IMR-90 (cell line): Measurements from ENCODE around the gene ARAP2. TPM values are rescaled to one million over a fixed set of nuclear protein-coding genes. Genes with fewer than 3 reads are reported as not detected.

Experiments
- ATAC-seq: fragments of 200-7000 bp; cut with Tn5 transposase; 2 replicates; pipeline ENCODE4 v1.9.1; 2020; ENCODE audit warnings: low read depth, mild to moderate bottlenecking, moderate library complexity
- Bru-seq: library from RNA; stranded (reverse); fragments of 400-500 nt; gene quantifications from one replicate; lab custom pipeline; 2021; lab: Mats Ljungman, UMichigan
- BruChase-seq, 2 experiments: library from RNA; stranded (reverse); fragments of 400-500 nt; gene quantifications; one replicate each; lab custom pipeline; 2021; lab: Mats Ljungman, UMichigan
- BruUV-seq: library from RNA; stranded (reverse); fragments of 400-500 nt; replicated peaks from 2 replicates; lab custom pipeline; 2021; lab: Mats Ljungman, UMichigan
- CTCF ChIA-PET: fragments of 300-600 bp; formaldehyde crosslinking; extraction: SDS; loops from one replicate; lab custom pipeline; 2021; ENCODE audit warnings: antibody characterized with exemption; lab: Yijun Ruan, JAX
- POLR2A ChIA-PET: fragments of 300-600 bp; sonication (Branson Sonifier 250); formaldehyde crosslinking; loops from one replicate; lab custom pipeline; 2022; ENCODE audit warnings: antibody characterized with exemption; ENCODE audit not compliant: unreplicated experiment; lab: Charles Lee
- DNase-seq: peaks from one replicate; pipeline ENCODE4 v3.0.0; 2013
- H2AFZ ChIP-seq: replicated peaks from 2 replicates; pipeline ENCODE3; 2013; ENCODE audit warnings: low read length, mild to moderate bottlenecking; ENCODE audit not compliant: poor library complexity
- H2AK5ac ChIP-seq: 2 replicates; pipeline ENCODE4 v1.6.1; 2013; ENCODE audit warnings: low read depth, low read length, inconsistent platforms
- H2AK9ac ChIP-seq: replicated peaks from 2 replicates; pipeline ENCODE3; 2013; ENCODE audit warnings: mild to moderate bottlenecking, low read depth, low read length, moderate library complexity; ENCODE audit not compliant: poor library complexity
- H2BK120ac ChIP-seq: 2 replicates; pipeline ENCODE4 v1.6.1; 2013; ENCODE audit warnings: low read depth, low read length, inconsistent platforms
- H2BK15ac ChIP-seq: 3 replicates; pipeline ENCODE4 v1.6.1; 2013; ENCODE audit warnings: low read depth, low read length, inconsistent platforms
- H2BK20ac ChIP-seq: 2 replicates; pipeline ENCODE4 v1.6.1; 2013; ENCODE audit warnings: low read depth, mild to moderate bottlenecking, inconsistent platforms, low read length, moderate library complexity
- H2BK5ac ChIP-seq: 2 replicates; pipeline ENCODE4 v1.6.1; 2013; ENCODE audit warnings: mild to moderate bottlenecking, low read depth, low read length, inconsistent platforms; ENCODE audit not compliant: poor library complexity, severe bottlenecking
- H3K14ac ChIP-seq: replicated peaks from 2 replicates; pipeline ENCODE4 v1.6.1; 2013; ENCODE audit warnings: low read depth, low read length, inconsistent platforms
- H3K18ac ChIP-seq: 2 replicates; pipeline ENCODE4 v1.6.1; 2013; ENCODE audit warnings: low read depth, low read length, control low read depth
- H3K23ac ChIP-seq: 2 replicates; pipeline ENCODE4 v1.6.1; 2013; ENCODE audit warnings: low read depth, low read length, inconsistent platforms
- H3K27ac ChIP-seq: 2 replicates; pipeline ENCODE4 v1.5.1; 2013; ENCODE audit warnings: mild to moderate bottlenecking, control low read depth, low read length; ENCODE audit not compliant: insufficient read depth
- H3K27me3 ChIP-seq: 2 replicates; pipeline ENCODE4 v1.6.1; 2013; ENCODE audit warnings: low read length; ENCODE audit not compliant: control insufficient read depth, insufficient read depth
- H3K36me3 ChIP-seq: 2 replicates; pipeline ENCODE4 v1.6.1; 2013; ENCODE audit warnings: low read length, mixed read lengths; ENCODE audit not compliant: control insufficient read depth, insufficient read depth
- H3K4ac ChIP-seq: 2 replicates; pipeline ENCODE4 v1.6.1; 2013; ENCODE audit warnings: low read depth, low read length, inconsistent platforms
- H3K4me1 ChIP-seq: 2 replicates; pipeline ENCODE4 v1.6.1; 2013; ENCODE audit warnings: low read length, mixed read lengths; ENCODE audit not compliant: control insufficient read depth, insufficient read depth
- H3K4me2 ChIP-seq: 2 replicates; pipeline ENCODE4 v1.6.1; 2013; ENCODE audit warnings: low read depth, mild to moderate bottlenecking, control low read depth, low read length, moderate library complexity
- H3K4me3 ChIP-seq: 2 replicates; pipeline ENCODE4 v1.5.1; 2013; ENCODE audit warnings: low read depth, mild to moderate bottlenecking, control low read depth, low read length, moderate library complexity; ENCODE audit not compliant: insufficient read depth
- H3K56ac ChIP-seq: 2 replicates; pipeline ENCODE4 v1.6.1; 2013; ENCODE audit warnings: low read length, inconsistent platforms; ENCODE audit not compliant: insufficient read depth; ENCODE audit errors: extremely low read depth
- H3K79me1 ChIP-seq, 2 experiments: 2 replicates each; pipeline ENCODE4 v1.6.1; 2013; ENCODE audit warnings: low read length in 2 of 2, inconsistent platforms in 1 of 2, low read depth in 1 of 2
- H3K9ac ChIP-seq: 2 replicates; pipeline ENCODE4 v1.6.1; 2013; ENCODE audit warnings: low read depth, low read length, control low read depth
- H3K9me1 ChIP-seq: 2 replicates; pipeline ENCODE4 v1.6.1; 2013; ENCODE audit warnings: low read length, inconsistent platforms; ENCODE audit not compliant: insufficient read depth
- H3K9me3 ChIP-seq: 2 replicates; pipeline ENCODE4 v1.6.1; 2013; ENCODE audit warnings: low read length; ENCODE audit not compliant: control insufficient read depth, insufficient read depth
- H4K20me1 ChIP-seq: 2 replicates; pipeline ENCODE4 v1.6.1; 2013; ENCODE audit warnings: low read length, inconsistent platforms; ENCODE audit not compliant: insufficient read depth
- H4K5ac ChIP-seq: 2 replicates; pipeline ENCODE4 v1.6.1; 2013; ENCODE audit warnings: mild to moderate bottlenecking, low read depth, low read length, control low read depth
- H4K8ac ChIP-seq, 2 experiments: 2 replicates each; pipeline ENCODE4 v1.6.1; 2013; ENCODE audit warnings: low read depth in 2 of 2, low read length in 2 of 2, control low read depth in 1 of 2, inconsistent platforms in 1 of 2
- H4K91ac ChIP-seq: 2 replicates; pipeline ENCODE4 v1.6.1; 2013; ENCODE audit warnings: low read depth, low read length, inconsistent platforms; ENCODE audit not compliant: insufficient read depth
- NFE2L2 ChIP-seq: fragments of 150-350 bp; IDR thresholded peaks from 2 replicates; pipeline ENCODE4 v1.6.1; 2016; ENCODE audit warnings: low read depth, mild to moderate bottlenecking, low read length
- WGBS, 2 experiments: methylation state at CpG; one replicate each; pipeline versions ENCODE4 v1.1.5 to v1.1.7; 2013; ENCODE audit warnings: missing lambda C conversion rate in 2 of 2; ENCODE audit not compliant: insufficient read length in 1 of 2; ENCODE audit errors: extremely low coverage in 2 of 2; 5-methylcytosine and 5-hydroxymethylcytosine counted together
- dilution Hi-C: fragments of 300-500 bp; cut with HindIII; formaldehyde crosslinking; loops from one replicate; pipeline ENCODE4 v1.14.3; 2018; ENCODE audit warnings: low sequenced_read_pairs; ENCODE audit not compliant: unreplicated experiment
- in situ Hi-C: fragments of 300-500 bp; cut with MboI; formaldehyde crosslinking; loops from 3 replicates; pipeline ENCODE4 v1.14.3; 2019; ENCODE audit warnings: low sequenced_read_pairs, inconsistent platforms, mixed read lengths
- intact Hi-C: fragments of 100-400 bp; cut with micrococcal nuclease; formaldehyde crosslinking; loops from 2 replicates; pipeline ENCODE4 v1.10.0; 2022
- long read RNA-seq: library from polyadenylated mRNA; unstranded; transcript quantifications from one replicate; pipeline ENCODE4 v2.0.0, GENCODE V29; 2021; ENCODE audit not compliant: unreplicated experiment
- polyA plus RNA-seq, 3 experiments: library from polyadenylated mRNA; depleted of rRNA; stranded (reverse); fragments of >200 nt; gene quantifications; 2 replicates each; pipeline ENCODE4 v1.2.3, GENCODE V29; 2012; ENCODE audit warnings: low replicate concordance in 1 of 3
- total RNA-seq: library from RNA; depleted of rRNA; stranded (reverse); fragments of >200 nt; gene quantifications from 2 replicates; pipeline ENCODE4 v1.2.3, GENCODE V29; 2012; rRNA removed

Gene ARAP2
- 1.7 and 1.8 TPM in 2 replicates for total RNA-seq
- polyA plus RNA-seq (2012; rRNA removed) = 0.13 and 0.32 TPM in 2 replicates
- polyA plus RNA-seq (2012; cell fraction: cytosol; rRNA removed) = 0.01 and 0.02 TPM in 2 replicates
- polyA plus RNA-seq (2012; cell fraction: nucleus; rRNA removed; ENCODE audit: low replicate concordance) = 0.01 and 0.18 TPM in 2 replicates
- Bru-seq, nascent RNA = percentile 19 among the genes with signal in this experiment
- percentile 16 among the genes with signal in this experiment for BruChase-seq, experiment 1, labeled RNA remaining after a 6-hour chase
- percentile 18 among the genes with signal in this experiment for BruChase-seq, experiment 2, labeled RNA remaining after a 2-hour chase
- long read RNA-seq = 0 reads

GRCh38 chr4:36244257-36245082 is at the start of gene ARAP2:
ARAP2 (minus strand) TSS chr4:36244514; CDS start chr4:36229486, 15,028 bp downstream.
- peak within 1 kb of the TSS; percentile 78 for H2AFZ ChIP-seq
- H3K9ac ChIP-seq = no peak within 1 kb of the TSS

More at GRCh38 chr4:36244257-36245082, at the start of gene ARAP2:
- ATAC-seq (peak; percentile 27; the same call in 1 of the 2 replicates), DNase-seq (peak; percentile 4)
- Histone ChIP-seq H2BK120ac (no peak within 1 kb of the TSS), H3K9me1 (no peaks in the 10 kb centered on the region), H2BK5ac (no peak within 1 kb of the TSS), H3K4ac (no peak within 1 kb of the TSS), H3K18ac (no peak within 1 kb of the TSS), H3K56ac (no peak within 1 kb of the TSS), H3K79me1 (no peaks in the 10 kb centered on the region), H4K8ac (no peak within 1 kb of the TSS), H2BK20ac (no peak within 1 kb of the TSS), H3K27me3 (0 out of 2 replicates have a peak, but pooled peaks cover 2% of the 10 kb centered on the region), H4K91ac (no peak within 1 kb of the TSS), H4K5ac (no peak within 1 kb of the TSS), H2AK9ac (no peak within 1 kb of the TSS), H2BK15ac (no peak within 1 kb of the TSS), H3K4me2 (peak within 1 kb of the TSS; percentile 67), H3K36me3 (no peaks in the 10 kb centered on the region), H3K27ac (no peak within 1 kb of the TSS), H2AK5ac (no peak within 1 kb of the TSS), H3K9me3 (no peaks in the 10 kb centered on the region), H3K14ac (no peak within 1 kb of the TSS), H3K4me3 (peak within 1 kb of the TSS; percentile 31; the same call in 1 of the 2 replicates), H3K4me1 (no peaks in the 10 kb centered on the region), H3K23ac (no peak within 1 kb of the TSS), H4K20me1 (no peaks in the 10 kb centered on the region)
- dilution Hi-C loops = no loop called here
- in situ Hi-C loops = no loop called here
- intact Hi-C loops = no loop called here
- POLR2A ChIA-PET = no interaction called here
- BruUV-seq = no TSS peak
- WGBS, 2 experiments = 2% methylated on average over 15 of the region's 81 CpGs; no CpG with 5 or more reads in 1 of the 2 experiments
- TF ChIP-seq NFE2L2 = no peak
- CTCF ChIA-PET = no interaction called here
